ENCODE measurements around the gene HES1.

DNA sequence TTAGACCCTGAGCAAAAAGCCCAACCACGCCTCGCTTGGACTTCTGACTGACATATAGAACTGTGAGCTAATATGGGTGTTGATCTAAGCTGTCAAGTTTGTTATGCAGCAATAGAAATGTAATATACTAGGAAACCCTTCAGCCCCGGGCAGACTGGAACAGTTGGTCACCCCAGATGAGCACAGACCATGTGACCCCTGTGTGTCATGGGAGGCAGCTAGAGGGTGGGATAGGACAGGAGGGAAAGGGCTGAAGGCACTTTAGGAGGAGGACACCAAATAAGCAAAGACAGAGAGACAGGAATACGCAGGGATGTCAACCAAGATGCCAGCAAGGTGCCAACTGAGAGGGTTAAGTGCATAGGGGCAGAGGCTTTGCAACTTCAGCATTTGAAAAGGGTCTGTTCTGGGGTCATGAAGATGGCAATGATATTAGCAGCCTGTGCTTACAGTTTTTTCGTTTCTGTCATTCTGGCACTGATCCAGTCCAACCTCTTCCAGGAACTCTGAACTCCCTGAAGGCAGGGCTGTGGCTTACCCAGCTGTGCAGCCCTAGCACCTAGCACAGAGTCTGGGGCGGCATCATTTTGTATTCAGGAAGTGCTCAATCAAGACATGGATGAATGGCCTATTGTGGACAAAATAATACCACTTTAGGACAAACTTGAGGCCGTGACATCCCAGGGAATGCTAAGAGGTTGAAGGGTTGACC, 51.4 kb downstream of the HES1 start:
- TF ChIP-seq TAF1 (IDR thresholded peaks at IDR 0.05; ENCODE audit: borderline replicate concordance, insufficient read depth, low read length), result no peak
- TF ChIP-seq, protein P1, sequence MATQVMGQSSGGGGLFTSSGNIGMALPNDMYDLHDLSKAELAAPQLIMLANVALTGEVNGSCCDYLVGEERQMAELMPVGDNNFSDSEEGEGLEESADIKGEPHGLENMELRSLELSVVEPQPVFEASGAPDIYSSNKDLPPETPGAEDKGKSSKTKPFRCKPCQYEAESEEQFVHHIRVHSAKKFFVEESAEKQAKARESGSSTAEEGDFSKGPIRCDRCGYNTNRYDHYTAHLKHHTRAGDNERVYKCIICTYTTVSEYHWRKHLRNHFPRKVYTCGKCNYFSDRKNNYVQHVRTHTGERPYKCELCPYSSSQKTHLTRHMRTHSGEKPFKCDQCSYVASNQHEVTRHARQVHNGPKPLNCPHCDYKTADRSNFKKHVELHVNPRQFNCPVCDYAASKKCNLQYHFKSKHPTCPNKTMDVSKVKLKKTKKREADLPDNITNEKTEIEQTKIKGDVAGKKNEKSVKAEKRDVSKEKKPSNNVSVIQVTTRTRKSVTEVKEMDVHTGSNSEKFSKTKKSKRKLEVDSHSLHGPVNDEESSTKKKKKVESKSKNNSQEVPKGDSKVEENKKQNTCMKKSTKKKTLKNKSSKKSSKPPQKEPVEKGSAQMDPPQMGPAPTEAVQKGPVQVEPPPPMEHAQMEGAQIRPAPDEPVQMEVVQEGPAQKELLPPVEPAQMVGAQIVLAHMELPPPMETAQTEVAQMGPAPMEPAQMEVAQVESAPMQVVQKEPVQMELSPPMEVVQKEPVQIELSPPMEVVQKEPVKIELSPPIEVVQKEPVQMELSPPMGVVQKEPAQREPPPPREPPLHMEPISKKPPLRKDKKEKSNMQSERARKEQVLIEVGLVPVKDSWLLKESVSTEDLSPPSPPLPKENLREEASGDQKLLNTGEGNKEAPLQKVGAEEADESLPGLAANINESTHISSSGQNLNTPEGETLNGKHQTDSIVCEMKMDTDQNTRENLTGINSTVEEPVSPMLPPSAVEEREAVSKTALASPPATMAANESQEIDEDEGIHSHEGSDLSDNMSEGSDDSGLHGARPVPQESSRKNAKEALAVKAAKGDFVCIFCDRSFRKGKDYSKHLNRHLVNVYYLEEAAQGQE (IDR thresholded peaks at IDR 0.05; ENCODE audit: insufficient read depth in 1 of 2, low read depth in 2 of 2, low read length in 2 of 2), result no peak
